ENCODE data around the gene ASAH2. TPM values are rescaled to one million over a fixed set of nuclear protein-coding genes. Genes with fewer than 3 reads are reported as not detected.
"Not testable (repeated sequence)": the region's sequence is repeated elsewhere in the genome, so short reads cannot be mapped to it uniquely, and the experiment has no call there.

Gene ASAH2
- polyA plus RNA-seq, 4 donors: 3.8 to 32.2 (median 14.1) TPM

DNA sequence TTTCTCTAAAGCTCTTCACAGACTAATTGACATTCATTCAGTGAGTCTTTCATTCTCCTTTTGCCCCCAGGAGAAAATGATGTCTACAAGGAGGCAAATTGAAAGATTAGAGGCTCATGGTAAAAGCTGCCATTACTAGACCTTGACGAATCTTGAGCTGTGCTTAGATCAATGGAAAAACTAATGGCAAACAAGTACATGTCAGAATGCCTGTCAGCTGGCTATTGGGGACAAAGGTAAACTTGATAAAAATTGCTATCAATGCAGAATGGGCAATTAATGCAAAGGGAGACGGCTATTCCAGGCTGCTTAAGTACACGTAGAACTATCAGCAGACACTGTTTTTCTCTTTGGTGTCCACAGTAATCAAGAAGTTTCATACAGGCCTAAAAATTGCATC lies 3.3 kb downstream of the ASAH2 start:
- no peak overlapping the region for H3K4me3 ChIP-seq (ENCODE audit: low read depth in 1 of 3, low read length in 3 of 3)
- DNase-seq (peak; percentile 84 to 93), FAIRE-seq (no peak)
- peaks cover 0 to 35% (median 8%) of the 10 kb centered on the region in 3 donors for H3K4me1 ChIP-seq (ENCODE audit: control insufficient read depth in 3 of 3, insufficient read depth in 2 of 3, low read depth in 1 of 3, low read length in 2 of 3)
- H3K27ac ChIP-seq (ENCODE audit: low read depth in 1 of 3, low read length in 2 of 3): peak overlapping the region in 2 of 3 donors; percentile 50 to 73
- no peaks in the 10 kb centered on the region for H3K9me3 ChIP-seq (ENCODE audit: control insufficient read depth in 2 of 2, insufficient read depth in 1 of 2, low read depth in 1 of 2, low read length in 1 of 2)
- H3K27me3 ChIP-seq (ENCODE audit: control insufficient read depth in 3 of 3, insufficient read depth in 3 of 3, low read length in 3 of 3): no peaks in the 10 kb centered on the region
- 6 to 39% (median 15%) methylated on average over 3 of the region's 3 CpGs for WGBS, 3 donors
- H3K36me3 ChIP-seq (ENCODE audit: control insufficient read depth in 3 of 3, insufficient read depth in 2 of 3, low read depth in 1 of 3, low read length in 3 of 3): peaks cover 0 to 4% (median 0%) of the 10 kb centered on the region in 3 donors

DNA sequence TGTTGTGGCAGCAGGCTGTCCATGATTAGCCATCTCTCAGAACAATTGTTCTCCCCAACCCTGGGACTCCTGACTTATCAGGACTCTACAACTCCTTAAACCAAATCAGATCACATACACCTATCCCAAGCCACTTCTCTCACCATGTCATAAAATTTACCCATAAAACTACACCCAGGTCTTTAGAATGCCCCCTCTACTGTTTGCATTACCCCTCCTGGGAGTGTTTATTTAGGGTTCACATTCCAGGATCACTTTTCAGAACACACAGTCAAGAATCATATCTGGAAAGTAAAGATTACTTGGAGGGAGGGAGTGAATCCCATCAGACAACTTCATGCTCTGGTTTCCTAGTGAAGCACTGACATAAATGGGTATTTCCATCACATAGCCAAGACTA lies 7.1 kb downstream of the ASAH2 start:
- Histone ChIP-seq H3K27me3 (ENCODE audit: control insufficient read depth in 3 of 3, insufficient read depth in 3 of 3, low read length in 3 of 3) (no peaks in the 10 kb centered on the region), H3K4me3 (ENCODE audit: low read depth in 1 of 3, low read length in 3 of 3) (no peak overlapping the region), H3K27ac (ENCODE audit: low read depth in 1 of 3, low read length in 2 of 3) (no peak overlapping the region), H3K9me3 (ENCODE audit: control insufficient read depth in 2 of 2, insufficient read depth in 1 of 2, low read depth in 1 of 2, low read length in 1 of 2) (no peaks in the 10 kb centered on the region), H3K4me1 (ENCODE audit: control insufficient read depth in 3 of 3, insufficient read depth in 2 of 3, low read depth in 1 of 3, low read length in 2 of 3) (peaks cover 3 to 23% (median 8%) of the 10 kb centered on the region in 3 donors), H3K36me3 (ENCODE audit: control insufficient read depth in 3 of 3, insufficient read depth in 2 of 3, low read depth in 1 of 3, low read length in 3 of 3) (peaks cover 0 to 7% (median 4%) of the 10 kb centered on the region in 3 donors)
- FAIRE-seq (no peak), DNase-seq (no peak)

DNA sequence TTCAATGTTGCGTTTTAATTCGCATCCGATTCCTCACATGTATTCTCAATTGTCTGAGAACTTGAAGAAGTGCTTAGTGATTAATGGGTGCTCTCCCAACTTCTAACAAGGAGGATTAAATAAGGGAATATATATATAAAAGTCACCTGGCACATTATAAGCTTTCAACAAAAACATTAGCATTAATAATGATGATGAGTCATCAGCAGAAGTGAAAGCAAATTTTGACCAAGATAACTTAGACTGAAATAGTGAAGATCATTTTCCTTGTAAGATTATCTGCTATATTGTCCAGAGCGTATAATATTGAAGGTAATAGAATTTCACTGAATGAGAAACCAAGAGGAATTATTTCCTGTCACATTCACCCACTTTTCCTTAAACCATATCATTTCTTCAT lies 8.5 kb downstream of the ASAH2 start:
- DNase-seq (no peak), FAIRE-seq (no peak)
- Histone ChIP-seq H3K4me3 (ENCODE audit: low read depth in 1 of 3, low read length in 3 of 3) (no peak overlapping the region), H3K27me3 (ENCODE audit: control insufficient read depth in 3 of 3, insufficient read depth in 3 of 3, low read length in 3 of 3) (no peaks in the 10 kb centered on the region), H3K36me3 (ENCODE audit: control insufficient read depth in 3 of 3, insufficient read depth in 2 of 3, low read depth in 1 of 3, low read length in 3 of 3) (peaks cover 0 to 7% (median 4%) of the 10 kb centered on the region in 3 donors), H3K9me3 (ENCODE audit: control insufficient read depth in 2 of 2, insufficient read depth in 1 of 2, low read depth in 1 of 2, low read length in 1 of 2) (no peaks in the 10 kb centered on the region), H3K4me1 (ENCODE audit: control insufficient read depth in 3 of 3, insufficient read depth in 2 of 3, low read depth in 1 of 3, low read length in 2 of 3) (peaks cover 3 to 11% (median 8%) of the 10 kb centered on the region in 3 donors), H3K27ac (ENCODE audit: low read depth in 1 of 3, low read length in 2 of 3) (no peak overlapping the region)
- WGBS, 3 donors: 78 to 90% (median 81%) methylated on average over 4 of the region's 4 CpGs

DNA sequence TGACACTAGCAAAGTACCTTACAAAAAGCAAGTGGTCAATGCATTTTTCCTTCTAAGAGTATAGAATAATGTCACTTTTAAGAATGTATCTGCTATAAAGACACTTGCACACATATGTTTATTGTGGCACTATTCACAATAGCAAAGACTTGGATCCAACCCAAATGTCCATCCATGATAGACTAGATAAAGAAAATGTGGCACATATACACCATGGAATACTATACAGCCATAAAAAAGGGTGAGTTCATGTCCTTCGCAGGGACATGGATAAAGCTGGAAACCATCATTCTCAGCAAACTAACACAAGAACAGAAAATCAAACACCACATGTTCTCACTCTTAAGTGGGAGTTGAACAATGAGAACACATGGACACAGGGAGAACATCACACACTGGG lies 9.8 kb downstream of the ASAH2 start:
- not testable (repeated sequence) for H3K4me1 ChIP-seq (ENCODE audit: control insufficient read depth in 3 of 3, insufficient read depth in 2 of 3, low read depth in 1 of 3, low read length in 2 of 3); H3K27ac ChIP-seq (ENCODE audit: low read depth in 1 of 3, low read length in 2 of 3); H3K4me3 ChIP-seq (ENCODE audit: low read depth in 1 of 3, low read length in 3 of 3); H3K36me3 ChIP-seq (ENCODE audit: control insufficient read depth in 3 of 3, insufficient read depth in 2 of 3, low read depth in 1 of 3, low read length in 3 of 3); H3K9me3 ChIP-seq (ENCODE audit: control insufficient read depth in 2 of 2, insufficient read depth in 1 of 2, low read depth in 1 of 2, low read length in 1 of 2); DNase-seq; FAIRE-seq; H3K27me3 ChIP-seq (ENCODE audit: control insufficient read depth in 3 of 3, insufficient read depth in 3 of 3, low read length in 3 of 3)
- 88 to 100% (median 92%) methylated on average over 1 of the region's 1 CpG for WGBS, 3 donors

DNA sequence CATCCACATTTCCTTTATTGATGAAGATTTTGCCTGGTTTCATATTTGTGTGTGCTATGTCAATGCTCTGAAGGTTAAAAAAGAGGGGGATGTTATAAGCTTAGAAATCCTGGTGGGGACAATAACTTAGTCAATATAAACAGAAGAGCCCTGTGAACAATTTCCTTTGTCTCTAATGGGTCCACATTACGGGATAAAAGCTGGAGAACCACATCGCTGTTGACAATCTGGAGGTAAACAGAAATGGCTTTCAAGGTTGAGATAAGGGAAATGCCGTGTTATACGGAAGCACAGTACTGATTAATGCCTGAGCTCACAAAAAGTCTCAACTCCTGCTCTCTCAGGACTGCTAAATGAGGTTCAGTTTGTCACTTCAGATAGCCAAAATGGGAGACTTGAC lies 16.8 kb downstream of the ASAH2 start:
- FAIRE-seq: no peak
- Histone ChIP-seq H3K4me1 (ENCODE audit: control insufficient read depth in 3 of 3, insufficient read depth in 2 of 3, low read depth in 1 of 3, low read length in 2 of 3) (peaks cover 0 to 13% (median 2%) of the 10 kb centered on the region in 3 donors), H3K9me3 (ENCODE audit: control insufficient read depth in 2 of 2, insufficient read depth in 1 of 2, low read depth in 1 of 2, low read length in 1 of 2) (no peaks in the 10 kb centered on the region), H3K27me3 (ENCODE audit: control insufficient read depth in 3 of 3, insufficient read depth in 3 of 3, low read length in 3 of 3) (no peaks in the 10 kb centered on the region), H3K27ac (ENCODE audit: low read depth in 1 of 3, low read length in 2 of 3) (peak overlapping the region in 2 of 3 donors; percentile 23 to 50), H3K4me3 (ENCODE audit: low read depth in 1 of 3, low read length in 3 of 3) (no peak overlapping the region), H3K36me3 (ENCODE audit: control insufficient read depth in 3 of 3, insufficient read depth in 2 of 3, low read depth in 1 of 3, low read length in 3 of 3) (peaks cover 0 to 1% (median 0%) of the 10 kb centered on the region in 3 donors)
- DNase-seq: peak; percentile 38 to 67
- WGBS, 3 donors: 12 to 30% (median 22%) methylated on average over 4 of the region's 4 CpGs

DNA sequence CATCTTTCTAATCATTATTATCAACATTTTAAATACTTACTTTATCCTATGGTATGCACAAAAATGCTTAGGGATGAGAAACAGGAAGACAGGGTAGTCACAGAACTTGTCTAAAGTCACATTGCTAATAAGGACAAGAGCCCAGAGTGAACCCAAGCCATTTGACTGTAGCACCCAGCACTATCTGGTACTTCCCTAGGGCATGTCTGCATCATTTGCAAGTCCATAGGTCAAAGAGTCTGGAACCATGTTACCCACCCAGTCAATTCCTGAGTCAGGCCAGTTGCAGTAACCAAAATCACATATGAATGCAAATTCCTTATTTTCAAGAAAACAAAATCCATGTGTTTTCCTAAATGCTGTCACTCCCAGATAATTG lies 19.1 kb downstream of the ASAH2 start:
- peaks cover 0 to 13% (median 2%) of the 10 kb centered on the region in 3 donors for H3K4me1 ChIP-seq (ENCODE audit: control insufficient read depth in 3 of 3, insufficient read depth in 2 of 3, low read depth in 1 of 3, low read length in 2 of 3)
- DNase-seq (peak; percentile 52 to 79), FAIRE-seq (no peak)
- peak overlapping the region in 2 of 3 donors; percentile 21 to 26 for H3K27ac ChIP-seq (ENCODE audit: low read depth in 1 of 3, low read length in 2 of 3)
- no peak overlapping the region for H3K4me3 ChIP-seq (ENCODE audit: low read depth in 1 of 3, low read length in 3 of 3)
- no peaks in the 10 kb centered on the region for H3K27me3 ChIP-seq (ENCODE audit: control insufficient read depth in 3 of 3, insufficient read depth in 3 of 3, low read length in 3 of 3)
- H3K9me3 ChIP-seq (ENCODE audit: control insufficient read depth in 2 of 2, insufficient read depth in 1 of 2, low read depth in 1 of 2, low read length in 1 of 2): no peaks in the 10 kb centered on the region
- H3K36me3 ChIP-seq (ENCODE audit: control insufficient read depth in 3 of 3, insufficient read depth in 2 of 3, low read depth in 1 of 3, low read length in 3 of 3): peaks cover 0 to 5% (median 0%) of the 10 kb centered on the region in 3 donors

DNA sequence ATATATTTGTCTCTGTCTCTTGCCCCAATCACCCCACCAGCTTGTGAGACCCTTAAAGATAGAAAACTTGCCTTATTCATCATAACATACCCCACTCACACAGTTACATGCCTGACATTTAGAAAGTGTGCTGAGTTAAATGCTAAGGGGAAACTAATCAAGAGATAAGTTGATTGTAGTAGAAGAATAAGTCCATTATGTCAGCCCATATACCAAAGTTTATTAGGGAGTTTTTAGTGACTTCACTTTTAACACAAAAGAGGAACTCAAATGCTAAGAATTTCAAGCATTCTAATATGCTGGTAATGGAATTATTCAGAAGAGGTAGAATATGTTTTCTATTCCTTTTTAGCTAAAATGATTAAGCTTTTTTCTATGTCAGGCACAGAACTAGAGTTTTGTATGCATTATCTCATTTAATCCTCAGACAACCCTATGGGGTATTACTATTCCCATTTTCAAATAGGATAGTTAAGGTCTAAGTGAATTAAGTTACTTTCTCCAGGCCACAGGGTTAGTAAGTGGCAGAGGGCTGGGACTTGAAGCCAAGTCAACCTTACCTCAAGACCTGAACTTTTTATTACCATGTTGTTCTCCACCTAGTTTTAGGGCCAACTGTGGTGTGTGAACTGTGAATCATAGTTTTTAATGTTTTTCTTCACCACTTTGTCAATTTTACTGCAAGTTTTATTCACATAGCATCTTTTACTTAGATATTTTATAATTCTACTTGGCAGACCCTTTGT lies 19.6 kb downstream of the ASAH2 start:
- Histone ChIP-seq H3K27me3 (ENCODE audit: control insufficient read depth in 3 of 3, insufficient read depth in 3 of 3, low read length in 3 of 3) (no peaks in the 10 kb centered on the region), H3K9me3 (ENCODE audit: control insufficient read depth in 2 of 2, insufficient read depth in 1 of 2, low read depth in 1 of 2, low read length in 1 of 2) (no peaks in the 10 kb centered on the region), H3K36me3 (ENCODE audit: control insufficient read depth in 3 of 3, insufficient read depth in 2 of 3, low read depth in 1 of 3, low read length in 3 of 3) (peaks cover 0 to 5% (median 0%) of the 10 kb centered on the region in 3 donors), H3K4me1 (ENCODE audit: control insufficient read depth in 3 of 3, insufficient read depth in 2 of 3, low read depth in 1 of 3, low read length in 2 of 3) (peaks cover 0 to 13% (median 2%) of the 10 kb centered on the region in 3 donors), H3K27ac (ENCODE audit: low read depth in 1 of 3, low read length in 2 of 3) (no peak overlapping the region), H3K4me3 (ENCODE audit: low read depth in 1 of 3, low read length in 3 of 3) (no peak overlapping the region)
- no peak for FAIRE-seq
- no peak for DNase-seq

DNA sequence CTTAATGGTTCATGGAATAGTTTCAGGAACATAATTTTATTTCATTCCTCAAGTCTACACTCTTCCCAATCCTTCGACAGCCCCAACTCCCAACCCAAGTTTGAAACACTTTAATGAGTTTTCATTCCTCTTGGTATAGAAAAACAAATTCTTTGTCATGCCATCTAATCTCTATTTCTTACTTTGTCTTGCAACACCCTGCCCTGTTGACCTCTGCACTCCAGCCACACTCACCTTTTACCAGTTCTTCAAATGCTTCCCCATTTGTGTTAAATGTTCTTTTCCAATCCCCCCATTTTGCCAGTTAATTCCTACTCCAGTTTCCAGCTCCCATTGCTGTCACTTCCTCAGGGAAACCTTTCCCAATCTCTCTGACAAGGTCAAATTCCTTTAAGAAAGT lies 21.9 kb downstream of the ASAH2 start:
- Histone ChIP-seq H3K27me3 (ENCODE audit: control insufficient read depth in 3 of 3, insufficient read depth in 3 of 3, low read length in 3 of 3) (no peaks in the 10 kb centered on the region), H3K4me3 (ENCODE audit: low read depth in 1 of 3, low read length in 3 of 3) (no peak overlapping the region), H3K36me3 (ENCODE audit: control insufficient read depth in 3 of 3, insufficient read depth in 2 of 3, low read depth in 1 of 3, low read length in 3 of 3) (peaks cover 0 to 5% (median 0%) of the 10 kb centered on the region in 3 donors), H3K4me1 (ENCODE audit: control insufficient read depth in 3 of 3, insufficient read depth in 2 of 3, low read depth in 1 of 3, low read length in 2 of 3) (peaks cover 0 to 10% (median 2%) of the 10 kb centered on the region in 3 donors), H3K9me3 (ENCODE audit: control insufficient read depth in 2 of 2, insufficient read depth in 1 of 2, low read depth in 1 of 2, low read length in 1 of 2) (no peaks in the 10 kb centered on the region), H3K27ac (ENCODE audit: low read depth in 1 of 3, low read length in 2 of 3) (no peak overlapping the region)
- WGBS, 3 donors: 76 to 95% (median 85%) methylated on average over 1 of the region's 1 CpG
- FAIRE-seq: no peak
- no peak for DNase-seq

DNA sequence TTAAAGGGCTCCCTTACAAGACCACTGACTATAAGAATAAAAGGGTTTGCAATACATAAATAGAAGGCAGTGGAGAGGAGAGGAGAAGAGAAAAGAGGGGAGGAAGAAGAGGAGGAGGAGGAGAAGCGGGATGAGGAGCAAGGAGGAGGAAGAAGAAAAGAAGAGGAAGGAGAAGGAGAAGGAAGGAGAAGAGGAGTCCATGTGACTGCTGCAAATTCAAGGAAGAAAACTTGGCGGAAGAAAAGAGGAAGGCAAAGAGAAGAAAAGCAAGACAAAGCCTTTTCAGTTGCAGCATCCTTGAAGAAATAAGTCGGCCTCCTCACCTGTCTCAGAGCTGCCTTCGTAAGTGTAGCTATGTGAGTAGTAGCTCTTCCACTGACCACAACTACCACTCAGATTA lies 22.6 kb downstream of the ASAH2 start:
- 75 to 93% (median 89%) methylated on average over 4 of the region's 4 CpGs for WGBS, 3 donors

More for the DNA sequence above, 22.6 kb downstream of the ASAH2 start:
- Histone ChIP-seq H3K27ac (ENCODE audit: low read depth in 1 of 3, low read length in 2 of 3) (no peak overlapping the region), H3K9me3 (ENCODE audit: control insufficient read depth in 2 of 2, insufficient read depth in 1 of 2, low read depth in 1 of 2, low read length in 1 of 2) (no peaks in the 10 kb centered on the region), H3K36me3 (ENCODE audit: control insufficient read depth in 3 of 3, insufficient read depth in 2 of 3, low read depth in 1 of 3, low read length in 3 of 3) (peaks cover 0 to 5% (median 0%) of the 10 kb centered on the region in 3 donors), H3K4me3 (ENCODE audit: low read depth in 1 of 3, low read length in 3 of 3) (no peak overlapping the region), H3K4me1 (ENCODE audit: control insufficient read depth in 3 of 3, insufficient read depth in 2 of 3, low read depth in 1 of 3, low read length in 2 of 3) (peaks cover 0 to 9% (median 2%) of the 10 kb centered on the region in 3 donors), H3K27me3 (ENCODE audit: control insufficient read depth in 3 of 3, insufficient read depth in 3 of 3, low read length in 3 of 3) (no peaks in the 10 kb centered on the region)
- DNase-seq: no peak
- FAIRE-seq: no peak
